HG02642 (cell line): ENCODE measurements around the gene UQCRQ.
"Not testable (repeated sequence)": the region's sequence is repeated elsewhere in the genome, so short reads cannot be mapped to it uniquely, and the experiment has no call there.

Experiments
- ATAC-seq: cut with Tn5 transposase; IDR thresholded peaks from one replicate; pipeline ENCODE4 v1.9.1; 2021; ENCODE audit warnings: mild to moderate bottlenecking; ENCODE audit not compliant: unreplicated experiment, poor library complexity

The UQCRQ gene

DNA sequence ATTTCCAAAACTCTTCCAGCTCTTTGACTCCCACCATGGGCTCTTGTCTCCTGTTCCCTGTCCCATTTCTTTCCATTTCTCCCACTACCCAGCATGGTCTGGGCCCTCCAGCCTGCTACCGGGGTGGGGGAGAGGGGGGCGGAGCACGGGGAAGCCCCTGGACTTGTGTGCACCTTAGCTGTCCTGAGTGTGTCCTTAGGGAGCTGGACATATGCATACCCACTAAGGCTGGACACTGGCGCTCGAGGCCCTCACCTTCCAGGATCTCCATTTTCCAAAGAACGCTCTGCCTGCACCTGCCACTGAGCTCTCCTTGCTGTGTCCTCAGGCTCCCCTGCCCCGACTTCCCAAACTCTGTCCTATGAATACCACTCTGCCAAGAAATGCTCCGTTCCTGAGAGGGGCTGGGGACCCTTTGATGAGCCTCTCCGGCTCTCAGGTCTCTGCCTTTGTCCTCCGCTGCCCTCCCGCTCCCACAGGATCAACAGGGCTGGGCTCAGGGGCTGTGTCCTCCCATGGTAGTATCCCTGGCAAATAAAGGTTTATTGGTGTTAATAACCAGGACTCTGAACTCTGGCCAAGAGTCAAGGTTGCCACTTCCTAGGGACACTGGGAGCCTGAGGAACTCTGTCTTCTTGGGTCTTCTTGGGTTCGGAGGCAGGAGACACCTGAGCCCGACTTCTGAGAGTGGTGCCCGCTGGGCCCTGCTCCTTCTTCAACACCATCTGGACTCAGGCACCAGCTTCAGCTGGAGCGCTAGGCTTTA, 35.2 kb upstream of the UQCRQ start:
- ATAC-seq = no peak

DNA sequence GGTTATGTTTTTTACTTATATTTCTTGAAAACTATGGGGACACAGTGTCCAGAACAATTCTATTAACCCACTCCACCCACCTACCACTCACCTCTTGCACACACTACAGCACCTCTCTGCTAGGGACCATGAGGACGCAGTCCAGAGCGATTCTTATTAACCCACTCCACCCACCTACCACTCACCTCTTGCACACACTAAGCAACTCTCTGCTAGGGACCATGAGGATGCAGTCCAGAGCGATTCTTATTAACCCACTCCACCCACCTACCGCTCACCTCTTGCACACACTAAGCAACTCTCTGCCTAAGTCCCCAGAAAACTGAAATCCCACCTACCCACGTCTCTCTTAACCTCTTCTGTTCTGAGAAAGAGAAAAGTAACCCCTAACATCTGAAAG, 33.8 kb upstream of the UQCRQ start:
- ATAC-seq = no peak

DNA sequence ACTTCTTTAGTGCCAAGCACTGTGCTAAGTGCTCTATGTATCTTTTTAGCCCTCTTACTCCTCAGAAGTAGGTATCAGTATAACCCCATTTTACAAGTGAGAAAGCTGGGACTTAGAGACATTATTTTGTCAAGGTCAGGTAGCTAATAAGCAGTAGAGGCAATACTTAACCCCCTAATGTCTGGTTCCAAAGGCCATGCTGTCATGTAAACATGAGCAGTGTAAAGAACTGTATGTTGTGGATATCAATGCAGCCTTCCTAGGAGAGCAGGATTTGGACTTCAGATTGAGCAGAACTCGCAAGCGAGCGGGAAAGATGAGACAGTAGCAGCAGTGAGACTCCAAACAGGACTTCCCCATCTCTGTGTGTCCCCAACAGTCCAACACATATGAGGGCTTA, 32.4 kb upstream of the UQCRQ start:
- ATAC-seq = no peak

DNA sequence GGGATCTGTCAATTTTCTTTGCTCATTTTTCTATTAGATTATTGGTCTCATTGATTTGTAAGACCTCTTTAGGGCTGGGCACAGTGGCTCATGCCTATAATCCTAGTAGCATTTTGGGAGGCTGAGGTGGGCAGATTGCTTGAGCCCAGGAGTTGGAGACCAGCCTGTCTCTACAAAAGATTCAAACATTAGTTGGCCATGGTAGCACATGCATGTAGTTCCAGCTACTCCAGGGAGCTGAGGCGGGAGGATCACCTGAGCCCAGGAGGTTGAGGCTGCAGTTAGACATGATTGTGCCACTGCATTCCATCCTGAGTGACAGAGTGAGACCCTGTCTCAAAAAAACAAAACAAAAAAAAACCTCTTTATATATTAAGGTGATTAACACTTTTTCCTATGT, 29.6 kb upstream of the UQCRQ start:
- ATAC-seq = no peak

DNA sequence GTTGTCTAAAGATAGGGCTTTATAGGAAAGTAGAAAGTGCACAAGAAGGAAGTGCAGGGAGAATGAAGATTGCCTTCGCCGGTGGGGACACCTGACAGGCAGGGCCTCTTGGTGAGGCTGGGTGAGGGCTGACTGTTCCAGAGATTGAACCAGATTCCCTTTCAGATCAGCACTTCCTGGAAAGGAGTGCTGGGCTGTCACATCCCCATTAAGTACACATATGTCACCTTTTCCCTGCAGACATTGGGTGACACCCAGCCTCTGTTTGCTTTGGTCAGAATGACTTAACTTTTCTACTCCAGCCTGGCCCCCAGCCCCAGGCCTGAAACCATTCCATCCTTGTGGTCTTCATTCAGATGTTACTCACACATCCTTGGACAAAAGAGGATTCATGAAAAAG, 28.6 kb upstream of the UQCRQ start:
- ATAC-seq = no peak

DNA sequence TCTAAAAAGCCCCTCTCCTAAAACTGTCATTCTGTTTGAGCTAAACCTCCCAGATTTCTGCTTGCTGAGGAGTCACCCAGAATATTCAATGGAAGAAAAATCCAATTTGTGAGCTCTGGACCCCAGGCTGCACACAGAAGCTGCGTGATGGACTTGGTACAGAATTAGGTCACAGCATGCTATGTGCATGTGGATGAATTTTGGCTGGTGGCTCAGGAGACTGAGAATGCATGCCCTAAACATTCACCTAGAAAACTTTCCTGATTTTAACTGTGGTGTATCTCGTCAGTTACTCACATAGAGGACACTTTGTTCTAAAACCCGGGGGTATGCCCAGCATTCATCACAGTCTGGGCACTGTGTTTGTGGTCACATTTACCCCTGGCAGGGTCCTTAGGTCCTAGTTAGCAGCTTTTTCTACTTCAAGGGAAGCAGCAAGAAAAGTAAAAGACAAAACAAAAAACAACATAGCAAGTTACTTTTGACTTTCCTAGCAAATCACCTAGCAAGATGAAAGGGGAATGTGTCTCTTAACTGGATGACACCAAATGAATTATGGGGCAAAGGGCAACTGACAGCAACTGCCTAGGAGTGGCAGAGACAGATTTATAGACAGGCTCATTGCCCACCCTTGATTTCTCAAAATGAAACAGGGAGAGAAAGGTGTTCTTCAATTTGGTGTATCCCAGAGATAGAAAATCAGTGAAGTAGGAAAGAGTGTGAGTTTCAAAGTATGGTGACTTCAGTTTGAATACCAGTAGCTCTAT, 27.7 kb upstream of the UQCRQ start:
- no peak for ATAC-seq

DNA sequence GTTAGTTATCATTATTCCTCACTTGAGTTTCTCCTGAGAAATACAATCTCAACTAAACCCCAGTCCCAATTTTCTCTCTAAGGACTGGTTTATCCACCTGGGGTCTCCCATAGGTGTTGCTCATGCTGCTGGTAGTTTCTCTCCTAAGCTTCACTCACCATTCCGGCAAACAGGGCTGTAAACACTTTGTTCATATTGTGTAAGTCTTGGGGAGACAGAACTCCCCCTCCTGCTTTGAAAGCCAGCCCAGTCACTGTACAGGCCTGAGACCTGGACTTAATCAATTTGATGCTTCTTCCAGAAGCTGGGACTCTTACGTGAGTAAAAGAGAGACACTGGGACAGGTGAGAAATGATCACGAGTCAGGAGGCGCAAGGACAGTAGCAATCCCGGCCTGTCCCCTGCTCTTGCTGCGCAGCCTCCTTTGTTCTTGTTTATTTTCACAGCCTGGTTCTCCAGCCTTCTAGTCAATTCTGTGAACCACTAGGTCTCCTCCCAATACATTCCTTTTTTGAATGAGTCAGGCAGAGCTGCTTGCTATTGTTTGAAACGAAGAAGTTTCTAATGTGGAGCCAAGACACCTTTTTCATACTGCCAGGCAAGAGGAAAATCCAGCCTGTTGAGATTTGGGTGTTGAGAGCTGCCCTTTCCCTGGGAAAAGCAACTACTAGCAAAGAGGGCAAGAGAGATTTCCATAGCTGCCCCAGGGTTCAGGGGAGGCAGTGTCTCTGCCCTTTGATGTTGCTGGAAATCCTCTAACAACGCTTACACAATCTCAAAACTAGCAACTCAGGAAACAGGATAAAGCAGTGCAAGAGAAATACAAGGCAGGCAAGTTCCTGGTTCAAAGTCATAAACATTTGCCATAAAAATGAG, 26.8 kb upstream of the UQCRQ start:
- no peak for ATAC-seq

DNA sequence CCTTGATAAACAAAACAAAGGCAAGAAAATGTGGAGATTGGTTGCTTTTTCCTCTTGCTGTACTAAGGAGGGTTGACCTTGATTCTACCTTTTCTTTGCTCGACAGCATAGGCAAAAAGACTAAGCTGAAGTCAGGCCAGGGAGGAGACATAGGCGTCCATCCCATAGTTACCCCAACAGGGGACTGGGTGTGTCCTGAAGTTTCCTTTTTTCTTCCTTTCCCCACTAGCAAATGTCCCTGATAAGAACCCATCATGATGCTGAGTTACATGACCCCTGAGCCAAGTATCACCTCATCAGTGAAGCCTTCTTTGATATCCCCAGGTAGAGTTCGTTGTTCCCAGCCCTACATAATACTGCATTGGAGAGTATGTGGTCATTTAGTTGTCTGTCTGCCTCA, 26.1 kb upstream of the UQCRQ start:
- ATAC-seq = no peak

DNA sequence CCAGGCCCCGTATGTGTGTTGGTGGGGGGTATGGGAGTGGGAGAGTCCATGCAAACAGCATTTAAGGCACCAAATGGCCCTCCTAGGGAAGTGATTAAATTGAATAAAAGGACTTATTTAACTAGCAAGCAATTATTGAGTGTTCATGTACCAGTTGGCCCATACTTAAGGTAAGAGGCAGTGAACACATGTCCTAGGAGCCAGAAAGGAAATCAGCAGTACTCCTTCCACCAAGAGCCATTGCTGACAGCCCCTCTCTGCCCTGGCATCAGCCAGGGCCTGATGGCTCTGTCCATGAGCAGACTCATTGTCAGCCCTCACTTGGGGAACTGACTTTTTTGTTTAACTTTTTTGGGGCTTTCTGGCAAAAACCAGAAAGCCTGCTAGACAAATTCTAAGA, 25.5 kb upstream of the UQCRQ start:
- no peak for ATAC-seq

DNA sequence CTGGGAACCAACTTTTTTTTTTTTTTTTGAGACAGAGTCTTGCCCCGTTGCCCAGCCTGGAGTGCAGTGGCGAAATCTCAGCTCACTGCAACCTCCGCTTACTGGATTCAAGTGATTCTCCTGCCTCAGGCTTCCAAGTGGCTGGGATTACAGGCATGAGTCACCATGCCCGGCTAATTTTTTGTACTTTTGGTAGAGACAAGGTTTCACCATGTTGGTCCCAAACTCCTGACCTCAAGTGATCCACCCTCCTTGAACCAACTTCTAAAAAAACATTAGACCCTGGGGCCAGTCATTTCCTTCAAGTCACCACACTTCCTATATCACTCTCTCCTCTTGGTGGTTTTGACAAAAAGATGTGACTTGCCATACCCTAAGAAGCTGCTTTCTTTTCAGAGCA, 25.1 kb upstream of the UQCRQ start:
- no peak for ATAC-seq

DNA sequence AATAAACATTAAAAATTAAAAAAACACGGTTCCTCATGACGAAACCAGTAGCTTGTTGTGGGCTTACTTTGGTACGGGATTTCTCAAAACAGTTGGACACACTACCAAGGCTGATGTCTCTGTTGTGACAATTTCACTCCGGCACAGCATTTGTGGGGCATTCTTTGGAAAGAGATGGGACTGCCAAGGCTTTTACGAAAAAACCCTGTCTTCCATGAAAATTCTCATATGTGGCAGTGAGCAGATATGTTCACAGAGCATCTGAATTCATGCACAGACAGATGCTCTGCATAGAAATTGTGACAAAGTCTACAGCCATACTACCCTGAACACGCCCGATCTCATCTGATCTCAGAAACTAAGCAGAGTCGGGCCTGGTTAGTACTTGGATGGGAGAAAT, 18.2 kb upstream of the UQCRQ start:
- no peak for ATAC-seq

DNA sequence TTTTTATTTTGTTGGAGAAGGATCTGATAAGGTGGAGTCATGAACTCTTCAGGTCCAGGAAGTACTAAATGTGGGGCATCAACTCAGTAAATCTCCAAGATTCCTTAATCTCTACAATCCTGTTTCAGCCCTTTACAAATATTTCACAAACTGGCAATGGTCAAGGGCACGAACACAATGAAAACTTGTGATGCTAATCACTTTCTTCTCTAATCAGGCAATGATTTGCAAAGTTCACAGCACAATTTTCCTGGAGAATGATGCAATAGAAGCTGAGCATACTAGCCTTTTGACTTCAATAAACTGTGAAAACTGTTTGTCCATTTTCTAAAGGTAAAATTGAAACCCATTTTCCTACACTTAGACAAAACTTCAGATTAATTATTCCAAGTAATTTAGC, 17.1 kb upstream of the UQCRQ start:
- no peak for ATAC-seq

DNA sequence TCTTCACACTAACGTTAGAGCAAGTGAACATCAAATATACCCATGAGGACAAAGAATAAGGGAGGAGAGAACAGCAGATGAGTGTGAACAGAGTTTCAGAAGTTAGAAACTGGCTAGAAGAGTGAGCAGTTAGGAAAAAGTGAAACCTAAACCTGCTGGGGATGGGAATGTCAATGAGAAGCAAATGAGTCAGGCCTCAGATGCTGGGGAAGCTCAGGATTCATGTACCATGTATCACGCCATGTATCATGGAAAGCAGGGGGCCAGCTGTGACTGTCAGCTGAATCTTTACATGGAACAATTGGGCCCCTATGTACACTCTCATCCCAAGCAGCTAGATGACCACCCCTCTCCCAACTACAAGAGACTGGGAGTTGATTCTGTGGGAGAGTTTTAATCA, 16.4 kb upstream of the UQCRQ start:
- ATAC-seq = no peak

DNA sequence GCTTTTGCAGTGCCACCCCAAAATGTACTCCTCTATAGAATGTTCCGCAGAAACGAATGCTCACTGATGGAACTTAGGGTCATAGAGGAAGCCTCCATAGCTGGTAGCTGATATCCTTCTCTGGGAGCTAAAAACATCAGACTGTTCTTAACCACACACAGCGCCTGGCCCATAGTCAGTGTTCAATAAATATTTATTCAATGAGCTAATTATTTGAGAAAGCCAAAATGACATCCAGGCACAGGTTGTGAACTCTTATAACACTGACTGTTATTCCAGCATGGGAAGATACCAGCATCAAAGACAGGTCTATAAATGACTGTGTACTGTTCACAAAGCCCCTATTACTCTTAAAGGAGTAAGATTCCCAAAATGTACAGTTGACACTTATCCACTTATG, 13.1 kb upstream of the UQCRQ start:
- no peak for ATAC-seq

DNA sequence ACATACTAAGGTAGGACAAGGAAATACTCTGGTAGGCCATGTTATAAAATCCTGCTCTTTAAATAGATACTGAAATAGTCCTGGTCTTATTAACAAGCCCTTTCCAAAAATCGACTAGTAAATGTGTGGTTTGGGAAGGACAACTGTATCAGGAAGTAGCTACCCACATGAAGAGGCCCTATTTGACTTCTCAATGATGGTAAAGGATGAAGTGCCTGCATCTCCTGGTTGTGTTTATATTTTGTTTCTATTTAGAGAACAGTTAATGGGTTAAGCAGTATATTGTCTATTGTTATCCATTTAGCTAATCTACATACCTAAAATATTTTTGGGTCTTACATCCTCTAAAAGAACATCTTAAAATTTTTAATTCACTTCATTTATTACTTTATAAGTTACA, 12.7 kb upstream of the UQCRQ start:
- no peak for ATAC-seq

DNA sequence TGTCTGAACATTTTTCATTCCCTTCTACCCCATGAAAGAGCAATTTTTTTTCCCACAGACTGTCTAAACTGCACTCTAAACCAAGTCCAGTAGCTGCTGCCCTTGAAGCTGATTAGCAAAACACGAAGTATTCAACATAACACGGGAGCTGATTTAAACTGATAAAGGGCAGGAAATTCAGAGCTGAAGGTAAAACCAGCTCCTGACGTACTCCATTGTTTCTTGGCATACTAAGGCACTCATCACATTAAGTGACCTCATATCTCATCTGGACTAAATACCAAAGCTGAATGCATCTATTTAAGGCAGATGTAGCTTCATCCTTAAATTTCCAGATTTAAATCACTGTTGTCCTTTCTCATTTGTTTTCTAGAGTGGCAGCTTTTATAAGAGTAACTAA, 12.1 kb upstream of the UQCRQ start:
- no peak for ATAC-seq

DNA sequence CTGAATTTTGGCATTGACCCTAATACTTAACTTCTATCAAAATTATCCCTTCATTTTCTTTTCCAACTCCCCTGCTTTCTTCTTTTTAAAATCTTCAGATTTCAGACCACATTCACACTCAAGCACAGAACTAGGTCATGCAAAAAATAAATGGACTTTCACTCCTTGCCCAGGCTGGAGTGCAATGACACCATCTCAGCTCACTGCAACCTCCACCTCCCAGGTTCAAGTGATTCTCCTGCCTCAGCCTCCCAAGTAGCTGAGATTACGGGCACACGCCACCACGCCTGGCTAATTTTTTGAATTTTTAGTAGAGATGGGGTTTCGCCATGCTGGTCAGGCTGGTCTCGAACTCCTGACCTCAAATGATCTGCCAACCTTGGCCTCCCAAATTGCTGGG, 11.4 kb upstream of the UQCRQ start:
- ATAC-seq = not testable (repeated sequence)

DNA sequence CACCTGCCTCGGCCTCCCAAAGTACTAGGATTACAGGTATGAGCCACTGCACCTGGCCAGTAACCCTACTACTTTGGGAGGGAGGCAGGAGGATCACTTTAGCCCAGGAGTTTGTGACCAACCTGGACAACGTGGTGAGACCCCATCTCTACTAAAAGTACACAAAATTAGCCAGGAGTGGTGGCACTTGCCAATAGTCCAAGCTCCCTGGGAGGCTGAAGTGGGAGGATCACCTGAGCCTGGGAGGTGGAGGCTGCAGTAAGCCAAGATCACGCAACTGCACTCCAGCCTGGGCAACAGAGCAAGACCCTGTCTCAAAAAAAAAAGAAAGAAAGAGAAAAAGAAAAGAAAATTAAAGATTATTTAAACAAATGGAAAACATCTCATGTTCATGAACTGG, 10.4 kb upstream of the UQCRQ start:
- ATAC-seq = no peak

DNA sequence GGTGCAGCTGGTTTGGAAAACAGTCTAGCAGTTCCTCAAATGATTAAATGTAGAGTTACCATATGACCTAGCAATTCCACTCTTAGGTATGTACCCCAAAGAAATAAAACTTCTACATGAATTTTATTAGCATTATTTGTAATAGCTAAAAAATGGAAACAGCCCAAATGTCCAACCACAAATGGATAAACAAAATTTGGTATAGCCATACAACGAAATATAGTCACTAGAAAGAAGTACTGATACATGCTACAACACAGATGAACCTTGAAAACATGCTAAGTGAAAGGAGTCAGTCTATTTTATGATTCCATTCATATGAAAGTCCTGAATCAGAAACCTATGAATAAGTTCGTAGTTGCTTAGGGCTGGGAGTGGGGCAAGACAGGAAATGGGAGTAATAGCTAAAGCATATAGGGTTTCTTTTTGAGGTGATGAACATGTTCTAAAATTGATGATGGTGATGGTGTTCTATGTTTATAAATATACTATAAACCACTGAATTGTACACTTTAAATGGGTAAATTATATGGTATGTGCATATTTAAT, 6.5 kb upstream of the UQCRQ start:
- no peak for ATAC-seq

DNA sequence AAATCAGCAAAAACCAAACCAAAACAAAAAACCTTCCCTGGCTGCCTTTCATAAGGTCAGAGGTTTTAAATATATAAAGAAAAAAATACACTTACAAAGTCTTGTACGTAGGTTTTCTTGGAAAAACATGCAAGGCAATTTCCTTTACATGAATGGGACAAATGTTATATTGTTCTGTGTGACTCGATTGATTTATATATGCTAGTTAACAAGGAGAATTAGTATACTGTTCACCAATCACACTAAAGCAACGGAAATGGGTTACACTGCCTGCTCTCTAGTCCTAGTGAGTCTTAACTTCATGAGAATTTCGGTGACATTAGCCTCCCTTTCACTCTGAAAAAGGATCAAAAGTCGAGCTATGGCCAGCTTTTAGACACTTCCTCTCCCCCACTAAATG, 5.7 kb upstream of the UQCRQ start:
- ATAC-seq = no peak
